K562 (cell line): ENCODE measurements around the gene RXRA.

Experiments
- SRSF9 ChIP-seq: fragments of 200-400 bp; formaldehyde crosslinking; IDR thresholded peaks from 2 replicates; pipeline ENCODE4 v1.6.1; 2017; ENCODE audit warnings: low read depth, low read length, borderline replicate concordance
- ZFP30 ChIP-seq: fragments of 250-450 bp; sonication (Bioruptor Pico); IDR thresholded peaks from 2 replicates; pipeline ENCODE4 v1.8.0; 2022; ENCODE audit warnings: moderate library complexity, mild to moderate bottlenecking, inconsistent platforms, borderline replicate concordance

DNA sequence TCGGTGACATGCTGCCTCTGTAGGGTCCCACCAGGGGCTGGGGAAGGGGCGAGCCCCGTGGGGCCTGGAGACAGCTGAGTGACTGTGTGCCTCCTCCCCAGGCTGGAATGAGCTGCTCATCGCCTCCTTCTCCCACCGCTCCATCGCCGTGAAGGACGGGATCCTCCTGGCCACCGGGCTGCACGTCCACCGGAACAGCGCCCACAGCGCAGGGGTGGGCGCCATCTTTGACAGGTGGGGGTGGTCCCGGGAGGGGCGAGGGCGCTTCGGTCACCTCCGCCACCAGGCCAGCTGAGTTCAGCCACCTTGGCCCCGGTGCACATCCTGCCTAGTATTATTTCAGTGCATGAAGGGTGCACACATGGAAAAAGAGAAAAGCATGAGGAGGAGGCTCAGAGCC, 102.8 kb downstream of the RXRA start:
- TF ChIP-seq SRSF9 (no peak), ZFP30 (CRISPR knock-in tag) (no peak)
